ENCODE data around the gene ZNF697. TPM values are rescaled to one million over a fixed set of nuclear protein-coding genes. Genes with fewer than 3 reads are reported as not detected.
A peak's percentile ranks its signal among the peaks of the same experiment; 100 is the strongest.

Gene ZNF697
- total RNA-seq, 2 donors from 2014 or later = 9.5 to 14.8 TPM

DNA sequence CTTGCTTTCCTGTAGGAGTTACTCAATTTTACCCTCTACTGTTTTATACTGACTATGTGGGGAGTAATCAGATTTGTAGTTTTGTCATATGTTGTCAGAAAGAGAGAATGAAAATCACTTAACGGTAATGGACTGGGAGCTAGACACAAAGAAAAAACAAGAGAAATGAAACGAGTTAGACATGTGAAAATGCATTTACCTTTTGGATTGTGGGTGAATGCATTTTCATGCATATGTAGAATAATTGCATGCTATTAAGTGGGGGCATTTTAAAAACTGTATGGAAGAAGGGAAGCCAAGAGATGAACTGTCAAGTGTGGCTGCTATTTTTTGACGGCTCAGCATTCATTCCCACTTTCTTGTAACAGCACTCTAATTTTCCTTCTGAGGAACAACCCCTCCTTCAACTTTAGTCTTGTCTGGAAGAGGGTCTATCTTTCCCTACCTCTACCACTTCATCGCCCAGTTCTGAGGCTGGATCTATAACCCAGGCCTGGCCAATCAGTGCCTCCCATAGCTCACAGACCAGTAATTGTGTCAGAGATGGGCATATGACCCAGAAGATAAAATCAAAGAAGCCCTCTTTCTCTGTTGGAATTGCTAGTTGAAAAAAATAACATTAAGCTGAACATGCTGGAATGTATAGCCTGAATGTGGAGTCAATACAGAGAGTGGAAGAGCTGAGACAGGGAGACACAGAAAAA, 5.2 kb upstream of the ZNF697 start:
- no peaks in the 10 kb centered on the region for H3K27me3 ChIP-seq
- no peaks in the 10 kb centered on the region for H3K36me3 ChIP-seq
- TF ChIP-seq, protein P1, sequence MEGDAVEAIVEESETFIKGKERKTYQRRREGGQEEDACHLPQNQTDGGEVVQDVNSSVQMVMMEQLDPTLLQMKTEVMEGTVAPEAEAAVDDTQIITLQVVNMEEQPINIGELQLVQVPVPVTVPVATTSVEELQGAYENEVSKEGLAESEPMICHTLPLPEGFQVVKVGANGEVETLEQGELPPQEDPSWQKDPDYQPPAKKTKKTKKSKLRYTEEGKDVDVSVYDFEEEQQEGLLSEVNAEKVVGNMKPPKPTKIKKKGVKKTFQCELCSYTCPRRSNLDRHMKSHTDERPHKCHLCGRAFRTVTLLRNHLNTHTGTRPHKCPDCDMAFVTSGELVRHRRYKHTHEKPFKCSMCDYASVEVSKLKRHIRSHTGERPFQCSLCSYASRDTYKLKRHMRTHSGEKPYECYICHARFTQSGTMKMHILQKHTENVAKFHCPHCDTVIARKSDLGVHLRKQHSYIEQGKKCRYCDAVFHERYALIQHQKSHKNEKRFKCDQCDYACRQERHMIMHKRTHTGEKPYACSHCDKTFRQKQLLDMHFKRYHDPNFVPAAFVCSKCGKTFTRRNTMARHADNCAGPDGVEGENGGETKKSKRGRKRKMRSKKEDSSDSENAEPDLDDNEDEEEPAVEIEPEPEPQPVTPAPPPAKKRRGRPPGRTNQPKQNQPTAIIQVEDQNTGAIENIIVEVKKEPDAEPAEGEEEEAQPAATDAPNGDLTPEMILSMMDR (IDR thresholded peaks at IDR 0.05) = no peak
- no peak overlapping the region for H3K4me3 ChIP-seq
- H3K9me3 ChIP-seq = no peaks in the 10 kb centered on the region
- DNase-seq (ENCODE audit: low spot score) = no peak
- peak overlapping the region in 1 of 2 donors; percentile 45 for H3K27ac ChIP-seq
- H3K4me1 ChIP-seq = peaks cover 0 to 10% of the 10 kb centered on the region in 2 donors

GRCh38 chr1:119652587-119652986, 4.5 kb upstream of the ZNF697 start:
- no peaks in the 10 kb centered on the region for H3K36me3 ChIP-seq
- TF ChIP-seq, protein P1 (IDR thresholded peaks at IDR 0.05) = no peak

GRCh38 chr1:119651641-119652040, 3.6 kb upstream of the ZNF697 start:
- Histone ChIP-seq H3K27ac (no peak overlapping the region), H3K36me3 (no peaks in the 10 kb centered on the region), H3K27me3 (no peaks in the 10 kb centered on the region), H3K4me1 (peaks cover 0 to 17% of the 10 kb centered on the region in 2 donors), H3K9me3 (no peaks in the 10 kb centered on the region), H3K4me3 (no peak overlapping the region)
- DNase-seq (ENCODE audit: low spot score) = no peak
- TF ChIP-seq, protein P1 (IDR thresholded peaks at IDR 0.05) = no peak

More at GRCh38 chr1:119652587-119652986, 4.5 kb upstream of the ZNF697 start:
- H3K9me3 ChIP-seq = no peaks in the 10 kb centered on the region
- H3K4me3 ChIP-seq = no peak overlapping the region
- peaks cover 0 to 10% of the 10 kb centered on the region in 2 donors for H3K4me1 ChIP-seq
- H3K27me3 ChIP-seq = no peaks in the 10 kb centered on the region
- DNase-seq (ENCODE audit: low spot score) = no peak
- H3K27ac ChIP-seq = no peak overlapping the region

- no peaks in the 10 kb centered on the region for H3K9me3 ChIP-seq
- H3K4me3 ChIP-seq = no peak overlapping the region
- TF ChIP-seq, protein P1 (IDR thresholded peaks at IDR 0.05) = no peak
- no peaks in the 10 kb centered on the region for H3K27me3 ChIP-seq
- no peak overlapping the region for H3K27ac ChIP-seq
- H3K36me3 ChIP-seq = no peaks in the 10 kb centered on the region
- peaks cover 0 to 22% of the 10 kb centered on the region in 2 donors for H3K4me1 ChIP-seq
- no peak for DNase-seq (ENCODE audit: low spot score)
Measured at GRCh38 chr1:119651133-119651532, 3.1 kb upstream of the ZNF697 start.

GRCh38 chr1:119648620-119649004, 546 bp upstream of the ZNF697 start:
- Histone ChIP-seq H3K9me3 (no peaks in the 10 kb centered on the region), H3K27ac (peak overlapping the region; percentile 88 to 98), H3K4me3 (peak overlapping the region; percentile 85 to 96), H3K36me3 (no peaks in the 10 kb centered on the region), H3K27me3 (no peaks in the 10 kb centered on the region), H3K4me1 (peaks cover 0 to 38% of the 10 kb centered on the region in 2 donors)
- TF ChIP-seq, protein P1 (IDR thresholded peaks at IDR 0.05) = no peak
- DNase-seq (ENCODE audit: low spot score) = no peak
